IPS-15b (cell line): Measurements from ENCODE around the gene ST6GALNAC6.
"Not testable (repeated sequence)": the region's sequence is repeated elsewhere in the genome, so short reads cannot be mapped to it uniquely, and the experiment has no call there.

Experiments
- H3K27me3 ChIP-seq: one replicate; pipeline ENCODE4 v1.6.1; 2013; ENCODE audit warnings: low read length; ENCODE audit not compliant: control insufficient read depth, insufficient read depth
- H3K36me3 ChIP-seq: one replicate; pipeline ENCODE4 v1.6.1; 2013; ENCODE audit warnings: low read length; ENCODE audit not compliant: control insufficient read depth, insufficient read depth
- H3K4me1 ChIP-seq: one replicate; pipeline ENCODE4 v1.6.1; 2013; ENCODE audit warnings: mild to moderate bottlenecking, low read length; ENCODE audit not compliant: control insufficient read depth, insufficient read depth
- H3K4me3 ChIP-seq: one replicate; pipeline ENCODE4 v1.5.1; 2013; ENCODE audit warnings: low read depth, low read length
- H3K9ac ChIP-seq: one replicate; pipeline ENCODE4 v1.6.1; 2013; ENCODE audit warnings: low read depth, mild to moderate bottlenecking, low read length
- H3K9me3 ChIP-seq: one replicate; pipeline ENCODE4 v1.6.1; 2013; ENCODE audit warnings: mild to moderate bottlenecking, low read length; ENCODE audit not compliant: control insufficient read depth, insufficient read depth

ST6GALNAC6 gene

GRCh38 chr9:127881715-127882114, 17.7 kb downstream of the ST6GALNAC6 start:
- not testable (repeated sequence) for H3K4me3 ChIP-seq, H3K36me3 ChIP-seq, H3K4me1 ChIP-seq, H3K9me3 ChIP-seq, H3K9ac ChIP-seq, H3K27me3 ChIP-seq

- Histone ChIP-seq H3K27me3 (peaks cover 3% of the 10 kb centered on the region), H3K4me1 (no peaks in the 10 kb centered on the region), H3K9ac (no peak overlapping the region), H3K36me3 (peaks cover 2% of the 10 kb centered on the region), H3K9me3 (no peaks in the 10 kb centered on the region), H3K4me3 (no peak overlapping the region)
These were observed 19.3 kb downstream of the ST6GALNAC6 start for GRCh38 chr9:127880143-127880542.

GRCh38 chr9:127878652-127879390, 20.6 kb downstream of the ST6GALNAC6 start:
- no peak overlapping the region for H3K4me3 ChIP-seq
- no peaks in the 10 kb centered on the region for H3K9me3 ChIP-seq
- no peaks in the 10 kb centered on the region for H3K36me3 ChIP-seq
- H3K27me3 ChIP-seq = peaks cover 3% of the 10 kb centered on the region
- no peaks in the 10 kb centered on the region for H3K4me1 ChIP-seq
- H3K9ac ChIP-seq = no peak overlapping the region

GRCh38 chr9:127878001-127878651, 21.3 kb downstream of the ST6GALNAC6 start:
- H3K4me3 ChIP-seq = peak overlapping the region; percentile 79

GRCh38 chr9:127877566-127877998, 21.8 kb downstream of the ST6GALNAC6 start, which contains the start of gene AK1:
AK1 (minus strand) TSS chr9:127877675; CDS start chr9:127874617, 3,058 bp downstream.
- no peaks in the 10 kb centered on the region for H3K9me3 ChIP-seq
- H3K4me3 ChIP-seq = peak within 1 kb of the TSS; percentile 79
- H3K27me3 ChIP-seq = peaks cover 3% of the 10 kb centered on the region
- H3K9ac ChIP-seq = peak within 1 kb of the TSS; percentile 76
- H3K4me1 ChIP-seq = no peaks in the 10 kb centered on the region
- no peaks in the 10 kb centered on the region for H3K36me3 ChIP-seq

More at GRCh38 chr9:127878001-127878651, 21.3 kb downstream of the ST6GALNAC6 start:
- no peaks in the 10 kb centered on the region for H3K9me3 ChIP-seq
- no peaks in the 10 kb centered on the region for H3K36me3 ChIP-seq
- H3K27me3 ChIP-seq = peaks cover 3% of the 10 kb centered on the region
- no peaks in the 10 kb centered on the region for H3K4me1 ChIP-seq
- peak overlapping the region; percentile 76 for H3K9ac ChIP-seq

GRCh38 chr9:127876764-127877562, 22.4 kb downstream of the ST6GALNAC6 start:
- no peaks in the 10 kb centered on the region for H3K9me3 ChIP-seq
- peak overlapping the region; percentile 79 for H3K4me3 ChIP-seq
- H3K4me1 ChIP-seq = no peaks in the 10 kb centered on the region
- H3K9ac ChIP-seq = no peak overlapping the region
- H3K27me3 ChIP-seq = peaks cover 3% of the 10 kb centered on the region
- H3K36me3 ChIP-seq = no peaks in the 10 kb centered on the region

GRCh38 chr9:127876026-127876763, 23.2 kb downstream of the ST6GALNAC6 start:
- Histone ChIP-seq H3K4me3 (no peak overlapping the region), H3K36me3 (no peaks in the 10 kb centered on the region), H3K27me3 (peaks cover 3% of the 10 kb centered on the region), H3K9ac (no peak overlapping the region), H3K4me1 (no peaks in the 10 kb centered on the region), H3K9me3 (no peaks in the 10 kb centered on the region)

- H3K36me3 ChIP-seq = no peaks in the 10 kb centered on the region
- no peak overlapping the region for H3K9ac ChIP-seq
- peaks cover 3% of the 10 kb centered on the region for H3K27me3 ChIP-seq
- H3K4me1 ChIP-seq = no peaks in the 10 kb centered on the region
- H3K9me3 ChIP-seq = no peaks in the 10 kb centered on the region
- H3K4me3 ChIP-seq = no peak overlapping the region
These were observed 24.0 kb downstream of the ST6GALNAC6 start for GRCh38 chr9:127875306-127875966.

GRCh38 chr9:127874301-127875221, 24.8 kb downstream of the ST6GALNAC6 start:
- Histone ChIP-seq H3K9me3 (no peaks in the 10 kb centered on the region), H3K4me1 (no peaks in the 10 kb centered on the region), H3K36me3 (no peaks in the 10 kb centered on the region), H3K4me3 (no peak overlapping the region), H3K9ac (no peak overlapping the region), H3K27me3 (peaks cover 3% of the 10 kb centered on the region)

- H3K9me3 ChIP-seq = no peaks in the 10 kb centered on the region
- H3K4me1 ChIP-seq = no peaks in the 10 kb centered on the region
- H3K27me3 ChIP-seq = peaks cover 3% of the 10 kb centered on the region
- no peak overlapping the region for H3K9ac ChIP-seq
- no peaks in the 10 kb centered on the region for H3K36me3 ChIP-seq
- no peak overlapping the region for H3K4me3 ChIP-seq
These were observed 25.5 kb downstream of the ST6GALNAC6 start for GRCh38 chr9:127873886-127874285.
